Body of pancreas (tissue), 4 donors: Measurements from ENCODE around the gene SMIM35.

Experiments used
- POLR2A ChIP-seq, 3 donors: fragments of 450-650 bp; IDR thresholded peaks; one replicate each; pipeline ENCODE4 v1.6.1; 2016; ENCODE audit warnings: antibody characterized with exemption in 3 of 3, mild to moderate bottlenecking in 2 of 3
- TF ChIP-seq, protein P1 (sequence below), 7 experiments: fragments of 450-650 bp in 4 of 7; fragments of 200-600 bp in 3 of 7; sonication (generic) in 3 of 7; IDR thresholded peaks; one replicate each; pipeline ENCODE4 v1.5.1; 2016 to 2019; ENCODE audit warnings: antibody characterized with exemption in 7 of 7

DNA sequence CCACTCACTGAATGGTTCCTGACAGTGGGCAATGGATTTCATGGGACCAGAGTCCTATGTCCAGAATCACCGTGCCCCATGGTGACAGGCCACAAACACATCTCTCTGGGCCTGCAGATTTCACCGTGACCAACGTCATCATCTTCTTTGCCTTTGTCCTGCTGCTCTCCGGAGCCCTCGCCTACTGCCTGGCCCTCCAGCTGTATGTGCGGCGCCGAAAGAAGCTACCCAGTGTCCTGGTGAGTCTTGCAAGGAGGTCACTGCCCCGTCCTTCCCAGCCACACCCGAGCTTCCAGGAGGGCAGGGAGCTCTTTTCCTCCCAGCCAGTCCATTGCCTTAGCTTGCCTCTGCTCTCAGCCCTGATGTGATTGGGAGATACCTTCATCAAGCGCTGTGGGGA is 91.3 kb downstream of the SMIM35 start:
- no peak for TF ChIP-seq POLR2A (IDR thresholded peaks at IDR 0.05)
- TF ChIP-seq, protein P1, sequence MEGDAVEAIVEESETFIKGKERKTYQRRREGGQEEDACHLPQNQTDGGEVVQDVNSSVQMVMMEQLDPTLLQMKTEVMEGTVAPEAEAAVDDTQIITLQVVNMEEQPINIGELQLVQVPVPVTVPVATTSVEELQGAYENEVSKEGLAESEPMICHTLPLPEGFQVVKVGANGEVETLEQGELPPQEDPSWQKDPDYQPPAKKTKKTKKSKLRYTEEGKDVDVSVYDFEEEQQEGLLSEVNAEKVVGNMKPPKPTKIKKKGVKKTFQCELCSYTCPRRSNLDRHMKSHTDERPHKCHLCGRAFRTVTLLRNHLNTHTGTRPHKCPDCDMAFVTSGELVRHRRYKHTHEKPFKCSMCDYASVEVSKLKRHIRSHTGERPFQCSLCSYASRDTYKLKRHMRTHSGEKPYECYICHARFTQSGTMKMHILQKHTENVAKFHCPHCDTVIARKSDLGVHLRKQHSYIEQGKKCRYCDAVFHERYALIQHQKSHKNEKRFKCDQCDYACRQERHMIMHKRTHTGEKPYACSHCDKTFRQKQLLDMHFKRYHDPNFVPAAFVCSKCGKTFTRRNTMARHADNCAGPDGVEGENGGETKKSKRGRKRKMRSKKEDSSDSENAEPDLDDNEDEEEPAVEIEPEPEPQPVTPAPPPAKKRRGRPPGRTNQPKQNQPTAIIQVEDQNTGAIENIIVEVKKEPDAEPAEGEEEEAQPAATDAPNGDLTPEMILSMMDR (IDR thresholded peaks at IDR 0.05) = no peak
